ENCODE data around the gene GRM8.

The GRM8 gene

DNA sequence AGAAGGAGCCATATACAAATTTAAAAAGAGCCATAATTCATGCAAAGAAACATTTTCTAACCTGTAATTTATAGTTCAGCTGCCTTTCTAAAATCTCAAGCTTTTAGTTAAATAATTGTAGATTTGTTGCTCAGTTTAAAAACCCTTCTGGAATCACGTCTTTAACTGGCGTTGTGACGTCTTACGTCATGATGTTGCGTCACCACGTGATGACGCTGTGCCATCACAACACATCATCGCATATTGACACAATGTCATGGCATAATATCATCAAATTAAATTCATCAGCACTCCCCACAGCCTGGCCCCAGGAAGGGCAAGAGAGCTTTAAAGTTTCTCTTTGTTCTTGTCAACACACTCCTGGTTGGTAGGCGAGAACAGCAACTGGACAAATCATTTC is 194.8 kb downstream of the GRM8 start:
- no peak for TF ChIP-seq ZNF274 (IDR thresholded peaks at IDR 0.05; ENCODE audit: low read depth, low read length)
- H3K4me3 ChIP-seq (ENCODE audit: low read length): no peak overlapping the region

DNA sequence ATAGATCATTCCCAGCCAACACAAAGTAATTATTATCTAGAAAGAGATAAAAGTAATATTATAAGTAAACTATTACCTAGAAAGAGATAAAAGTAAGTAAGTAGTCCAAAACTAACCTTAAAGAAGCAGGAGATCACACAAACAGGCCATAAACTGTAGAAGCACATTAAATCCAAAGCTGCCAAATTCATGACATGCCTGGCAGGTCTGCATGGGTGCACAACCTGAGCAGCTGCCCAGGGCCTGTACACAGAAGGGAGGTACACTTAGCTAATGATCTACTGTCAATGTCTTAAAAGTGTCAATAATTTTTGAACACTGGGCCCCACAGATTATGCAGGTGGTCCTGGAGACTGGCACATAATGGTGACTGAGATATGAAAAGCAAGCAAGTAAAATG is 196.5 kb downstream of the GRM8 start:
- H3K4me3 ChIP-seq (ENCODE audit: low read length): no peak overlapping the region

DNA sequence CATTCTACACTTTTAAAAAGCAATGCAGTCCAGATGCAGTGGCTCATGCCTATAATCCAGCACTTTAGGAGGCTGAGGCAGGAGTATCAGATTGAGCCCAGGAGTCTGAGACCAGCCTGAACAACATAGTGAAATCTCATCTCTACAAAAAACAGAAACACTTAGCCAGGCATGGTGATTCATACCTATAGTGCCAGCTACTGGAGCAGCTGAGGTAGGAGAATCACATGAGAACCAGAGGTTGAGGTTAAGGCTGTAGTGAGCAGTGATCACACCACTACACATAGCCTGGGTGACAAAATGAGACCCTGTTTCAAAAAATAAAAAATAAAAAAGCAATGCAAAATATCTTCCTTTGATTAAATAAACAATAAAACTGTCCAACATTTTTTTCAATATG is 205.2 kb downstream of the GRM8 start:
- H3K4me3 ChIP-seq (ENCODE audit: low read length): no peak overlapping the region
- TF ChIP-seq ZNF274 (IDR thresholded peaks at IDR 0.05; ENCODE audit: low read depth, low read length): no peak

More for the DNA sequence above, 196.5 kb downstream of the GRM8 start:
- no peak for TF ChIP-seq ZNF274 (IDR thresholded peaks at IDR 0.05; ENCODE audit: low read depth, low read length)

DNA sequence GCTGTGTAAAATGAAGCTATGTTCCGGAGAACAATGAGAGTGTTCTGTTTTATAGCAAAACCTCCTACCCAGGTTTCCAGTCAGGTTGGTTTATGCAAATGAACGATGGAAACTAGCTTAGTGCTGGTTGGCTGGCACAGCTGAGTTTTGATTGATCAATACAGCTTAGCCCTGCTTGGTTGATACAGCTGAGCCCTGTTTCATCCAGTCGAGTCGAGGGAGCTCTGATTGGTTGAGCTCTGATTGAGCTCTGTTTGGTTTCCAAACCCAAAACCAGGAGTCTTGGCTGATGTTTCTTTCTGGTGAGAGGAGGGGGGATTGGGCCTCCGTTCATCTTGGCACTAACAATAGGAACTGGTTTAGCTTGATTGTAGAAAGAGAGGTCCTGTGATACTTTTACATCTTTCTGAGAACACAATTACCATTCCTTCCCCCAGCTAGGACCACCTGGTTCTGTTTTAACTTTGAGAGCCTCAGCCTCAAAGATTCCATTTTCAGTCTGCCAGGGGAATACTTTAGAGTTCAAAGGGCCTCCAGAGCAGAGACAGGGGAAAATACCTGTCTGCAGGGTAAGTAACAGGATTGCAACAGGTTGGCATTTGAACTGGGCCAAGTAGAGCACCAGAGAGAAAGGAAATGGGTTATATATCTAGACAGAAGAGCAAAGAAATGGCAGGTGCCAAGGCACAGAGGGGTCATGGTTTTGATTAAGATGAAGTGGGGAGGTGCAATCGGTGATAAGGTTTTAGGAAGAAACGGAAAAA is 210.9 kb downstream of the GRM8 start:
- TF ChIP-seq ZNF274 (IDR thresholded peaks at IDR 0.05; ENCODE audit: low read depth, low read length): no peak
- no peak overlapping the region for H3K4me3 ChIP-seq (ENCODE audit: low read length)

DNA sequence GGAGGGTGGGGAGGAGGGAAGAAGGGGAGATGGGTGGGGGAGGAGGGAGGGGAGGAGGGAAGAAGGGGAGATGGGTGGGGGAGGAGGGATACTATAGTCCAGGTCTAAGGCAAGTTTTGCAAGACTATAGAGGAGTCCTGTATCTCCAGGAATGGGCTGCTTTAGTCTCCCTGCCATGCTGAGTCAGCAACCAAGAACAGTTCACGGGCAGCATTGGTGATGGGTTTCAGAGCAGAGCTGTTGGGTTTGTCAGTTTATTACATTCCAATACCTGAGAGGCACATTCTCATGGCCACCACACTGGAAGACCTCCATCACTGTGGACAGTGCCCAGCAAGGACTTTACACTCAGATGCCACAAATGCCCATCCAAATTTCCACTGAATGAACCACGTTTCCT is 212.7 kb downstream of the GRM8 start:
- TF ChIP-seq ZNF274 (IDR thresholded peaks at IDR 0.05; ENCODE audit: low read depth, low read length): no peak
- no peak overlapping the region for H3K4me3 ChIP-seq (ENCODE audit: low read length)

DNA sequence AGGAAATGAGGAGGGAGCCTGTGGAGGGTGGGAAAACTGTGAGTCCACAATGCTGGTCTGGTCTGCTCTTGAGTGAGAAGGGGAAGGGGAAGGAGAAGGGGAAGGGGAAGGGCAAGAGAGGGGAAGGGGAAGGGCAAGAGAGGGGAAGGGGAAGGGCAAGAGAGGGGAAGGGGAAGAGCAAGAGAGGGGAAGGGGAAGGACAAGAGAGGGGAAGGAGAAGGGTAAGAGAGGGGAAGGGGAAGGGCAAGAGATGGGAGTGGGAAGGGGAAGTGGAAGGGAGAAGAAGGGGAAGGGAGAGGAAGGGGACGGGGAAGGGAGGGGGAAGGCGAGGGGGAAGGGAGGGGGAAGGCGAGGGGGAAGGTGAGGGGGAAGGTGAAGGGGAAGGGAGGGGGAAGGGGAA is 213.2 kb downstream of the GRM8 start:
- H3K4me3 ChIP-seq (ENCODE audit: low read length): no peak overlapping the region
- no peak for TF ChIP-seq ZNF274 (IDR thresholded peaks at IDR 0.05; ENCODE audit: low read depth, low read length)

DNA sequence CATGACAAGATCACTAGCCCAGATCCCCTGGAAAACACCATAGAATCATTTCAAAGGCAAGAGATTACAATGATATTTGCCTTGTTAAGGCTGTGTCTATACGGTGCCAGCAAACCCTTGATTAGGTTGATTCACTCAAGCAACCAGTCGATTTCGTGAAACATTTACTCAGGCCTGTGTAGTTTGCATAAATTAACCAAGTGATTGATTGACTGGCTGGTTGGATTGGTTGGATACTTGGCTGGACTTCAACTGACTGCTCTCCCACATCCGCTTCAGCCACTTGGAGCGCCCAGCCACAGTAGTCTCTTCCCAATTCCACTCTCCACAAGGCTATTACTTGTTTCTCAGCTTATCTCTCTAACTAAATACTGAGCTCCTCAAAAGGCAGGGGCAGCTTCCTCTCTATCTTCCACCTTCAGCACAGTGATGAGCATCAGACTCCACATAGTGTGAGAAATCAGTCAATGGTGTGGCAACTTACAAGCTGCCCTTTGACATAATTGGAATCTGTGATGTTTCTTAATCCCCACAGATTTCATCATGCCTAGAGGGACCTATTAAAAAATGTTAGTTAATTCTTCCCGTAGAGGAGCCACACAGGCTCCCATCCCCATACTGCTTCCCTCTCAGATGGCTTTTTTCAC is 217.4 kb downstream of the GRM8 start:
- no peak overlapping the region for H3K4me3 ChIP-seq (ENCODE audit: low read length)
- TF ChIP-seq ZNF274 (IDR thresholded peaks at IDR 0.05; ENCODE audit: low read depth, low read length): no peak

DNA sequence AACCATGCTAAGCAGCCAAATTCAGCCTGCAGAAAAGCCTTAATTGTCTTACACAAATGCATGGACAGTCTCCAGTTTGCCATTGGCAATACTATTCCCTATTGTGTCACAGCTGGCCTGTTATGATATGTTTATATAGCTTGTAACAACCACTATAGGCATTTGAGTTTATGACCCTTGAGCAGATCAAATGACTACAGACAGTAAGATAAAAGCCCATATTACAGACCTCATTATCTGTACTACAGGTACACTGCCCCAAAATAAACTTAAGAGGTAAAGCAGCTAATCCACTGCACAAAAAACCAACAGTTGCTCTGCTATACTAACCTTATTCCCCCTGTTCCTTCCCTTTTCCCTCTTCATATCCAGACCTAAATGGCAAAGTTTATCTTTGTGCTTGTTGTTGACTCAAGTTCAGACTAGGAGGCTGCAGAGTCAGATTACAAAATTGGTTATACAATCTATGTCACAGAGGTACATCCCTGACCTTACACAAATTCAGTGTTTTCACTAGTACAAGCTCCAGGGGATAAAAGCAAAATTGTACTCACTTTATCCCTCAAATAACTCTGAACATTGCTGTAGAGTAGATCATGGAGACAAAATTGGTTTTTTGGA is 218.4 kb downstream of the GRM8 start:
- no peak overlapping the region for H3K4me3 ChIP-seq (ENCODE audit: low read length)
- TF ChIP-seq ZNF274 (IDR thresholded peaks at IDR 0.05; ENCODE audit: low read depth, low read length): no peak

DNA sequence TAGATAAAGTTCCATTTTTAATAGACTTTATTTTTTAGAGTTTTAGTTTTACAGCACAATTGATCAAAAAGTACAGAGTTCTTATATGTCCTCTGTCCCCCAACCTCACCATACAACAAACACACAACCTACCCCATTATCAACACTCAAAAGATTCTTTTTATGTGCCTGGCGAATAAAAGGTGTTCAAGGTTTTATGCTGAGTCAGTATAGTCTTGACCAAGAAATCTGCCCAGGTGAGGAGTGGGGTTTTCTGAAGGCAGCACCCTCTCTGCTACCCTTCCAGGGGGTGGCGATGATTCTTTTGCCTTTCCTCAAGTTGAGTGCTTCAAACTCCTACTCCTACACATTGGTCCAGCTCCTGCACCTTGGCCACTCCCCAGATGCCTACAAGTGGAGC is 222.9 kb downstream of the GRM8 start:
- TF ChIP-seq ZNF274 (IDR thresholded peaks at IDR 0.05; ENCODE audit: low read depth, low read length): no peak

DNA sequence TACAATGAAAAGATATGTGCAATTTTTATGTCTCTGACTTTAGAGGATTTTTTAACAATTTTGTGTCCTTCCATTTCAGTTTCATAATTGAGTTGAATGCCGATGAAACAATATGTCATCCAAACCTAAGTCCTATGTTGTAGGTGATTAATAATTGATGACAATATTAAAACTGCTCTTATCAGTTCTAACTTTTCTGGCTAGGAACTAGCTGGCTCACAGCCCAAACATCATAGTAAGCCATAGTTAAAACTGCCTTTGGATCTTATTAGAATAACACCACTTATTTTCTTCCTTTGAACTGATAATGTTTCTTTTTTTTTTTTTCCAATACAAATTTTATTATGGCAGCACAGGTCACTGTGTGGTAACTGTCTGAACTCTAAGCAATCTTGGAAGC is 230.9 kb downstream of the GRM8 start:
- no peak for TF ChIP-seq ZNF274 (IDR thresholded peaks at IDR 0.05; ENCODE audit: low read depth, low read length)
- H3K4me3 ChIP-seq (ENCODE audit: low read length): no peak overlapping the region

More for the DNA sequence above, 222.9 kb downstream of the GRM8 start:
- no peak overlapping the region for H3K4me3 ChIP-seq (ENCODE audit: low read length)

DNA sequence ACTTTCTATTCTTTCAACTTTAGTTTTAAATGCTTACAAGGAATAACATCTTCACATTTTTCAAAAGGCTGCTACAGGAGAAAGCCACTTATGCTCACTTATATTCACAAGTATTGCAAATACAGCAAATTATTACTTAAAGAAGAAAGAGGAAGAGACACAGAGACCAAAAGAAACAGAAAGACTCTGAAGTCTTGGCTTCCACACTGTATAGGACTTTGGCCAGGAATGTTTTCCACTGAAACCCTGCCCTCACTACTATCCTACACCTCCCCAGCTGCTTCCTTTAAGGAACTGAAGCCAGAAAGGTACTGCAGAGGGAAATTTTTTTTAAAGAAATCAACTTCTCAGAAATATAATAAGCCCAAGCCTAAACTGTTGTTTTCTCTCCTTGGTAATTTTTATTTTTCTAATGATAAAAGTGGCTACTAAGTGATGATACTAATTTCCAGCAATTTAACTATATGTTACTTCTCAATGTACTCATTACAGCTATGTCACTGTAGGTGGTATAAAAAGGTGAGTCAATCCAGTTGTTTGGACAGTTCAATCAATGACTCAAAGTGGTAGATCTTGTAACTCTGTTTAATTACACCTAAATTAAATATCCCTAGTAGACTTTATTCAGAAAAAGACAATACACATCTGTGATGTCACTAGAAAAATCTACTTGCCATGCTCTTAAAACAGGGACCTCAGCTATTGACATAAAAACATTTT is 231.6 kb downstream of the GRM8 start:
- no peak for TF ChIP-seq ZNF274 (IDR thresholded peaks at IDR 0.05; ENCODE audit: low read depth, low read length)
- H3K4me3 ChIP-seq (ENCODE audit: low read length): no peak overlapping the region

DNA sequence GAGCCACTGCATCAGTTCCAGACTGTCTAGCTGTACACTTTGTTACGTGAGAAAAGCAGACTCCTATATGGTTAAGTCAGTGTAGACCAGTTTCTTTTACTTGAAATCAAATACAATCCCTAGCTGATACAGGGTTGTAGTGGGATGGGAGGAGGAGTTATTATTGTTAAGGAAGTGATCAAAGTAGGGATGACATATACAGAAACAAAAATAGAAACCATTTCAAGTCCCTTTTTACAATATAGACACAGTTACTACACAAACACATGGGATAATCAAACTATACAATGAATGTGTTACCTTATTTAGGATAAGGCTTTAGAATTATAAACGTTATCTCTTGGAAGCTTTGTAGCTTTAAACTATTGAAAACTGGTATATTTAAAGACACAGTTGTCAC is 233.9 kb downstream of the GRM8 start:
- no peak overlapping the region for H3K4me3 ChIP-seq (ENCODE audit: low read length)
- TF ChIP-seq ZNF274 (IDR thresholded peaks at IDR 0.05; ENCODE audit: low read depth, low read length): no peak

DNA sequence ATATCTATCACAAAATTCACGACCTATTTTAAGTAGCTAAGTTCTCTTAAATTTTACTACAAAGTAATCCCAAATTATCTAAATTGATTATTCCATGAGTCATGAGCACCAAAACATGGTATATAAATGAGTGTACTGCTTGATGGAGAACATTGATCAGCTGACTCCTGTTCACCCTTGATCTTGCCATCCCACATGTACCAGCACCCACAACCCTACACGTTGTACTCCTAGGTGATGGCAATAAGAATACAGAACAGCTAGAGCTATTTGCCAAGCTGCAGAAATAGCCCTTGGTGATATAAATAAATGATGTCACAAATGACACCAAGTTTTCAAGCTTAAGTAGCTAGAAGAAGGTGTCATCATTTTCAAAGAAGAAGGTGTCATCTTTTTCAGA is 235.5 kb downstream of the GRM8 start:
- no peak for TF ChIP-seq ZNF274 (IDR thresholded peaks at IDR 0.05; ENCODE audit: low read depth, low read length)
- no peak overlapping the region for H3K4me3 ChIP-seq (ENCODE audit: low read length)

DNA sequence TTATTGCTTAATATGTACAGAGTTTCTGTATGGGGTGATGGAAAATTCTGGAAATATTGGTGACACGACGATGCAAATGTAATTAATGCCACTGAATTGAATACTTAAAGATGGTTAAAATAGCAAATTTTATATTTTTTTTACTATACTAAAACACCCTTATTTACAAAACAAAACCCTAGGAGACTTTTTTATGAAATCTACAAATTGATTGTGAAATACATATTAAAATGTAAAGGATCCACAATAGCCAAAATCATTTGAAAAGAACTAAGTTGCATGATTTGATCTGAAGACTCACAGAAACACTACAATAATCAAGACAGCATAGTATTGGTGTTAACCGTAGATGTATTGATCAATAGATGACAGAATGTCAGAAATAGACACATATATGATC is 252.0 kb downstream of the GRM8 start:
- no peak for TF ChIP-seq ZNF274 (IDR thresholded peaks at IDR 0.05; ENCODE audit: low read depth, low read length)
- H3K4me3 ChIP-seq (ENCODE audit: low read length): no peak overlapping the region
